GM23338 (cell line): ENCODE results near the gene WNT11. TPM values are rescaled to one million over a fixed set of nuclear protein-coding genes. Genes with fewer than 3 reads are reported as not detected.

ENCODE experiments used
- ATAC-seq: fragments of 200-7000 bp; cut with Tn5 transposase; 3 replicates; pipeline ENCODE4 v1.9.1; 2020
- DNase-seq: peaks from one replicate; pipeline ENCODE4 v3.0.0-alpha.2; 2015; ENCODE audit warnings: low spot score
- H2AFZ ChIP-seq: fragments of 200-600 bp; sonication (generic); 2 replicates; pipeline ENCODE4 v1.8.0; 2016; ENCODE audit warnings: antibody characterized with exemption, mild to moderate bottlenecking, moderate library complexity
- H3F3A ChIP-seq: fragments of 200-600 bp; sonication (generic); replicated peaks from 2 replicates; pipeline ENCODE4 v1.8.0; 2017; ENCODE audit warnings: antibody characterized with exemption, mixed run types, low read depth
- H3K27ac ChIP-seq: fragments of 200-600 bp; sonication (generic); 2 replicates; pipeline ENCODE4 v1.6.1; 2016; ENCODE audit warnings: low read depth
- H3K27me3 ChIP-seq: fragments of 200-600 bp; sonication (generic); 2 replicates; pipeline ENCODE4 v1.8.0; 2016; ENCODE audit warnings: mild to moderate bottlenecking, mixed run types, moderate library complexity; ENCODE audit not compliant: insufficient read depth
- H3K36me3 ChIP-seq: fragments of 200-600 bp; sonication (generic); 2 replicates; pipeline ENCODE4 v1.8.0; 2016; ENCODE audit warnings: mild to moderate bottlenecking; ENCODE audit not compliant: insufficient read depth
- H3K4me1 ChIP-seq: fragments of 200-600 bp; sonication (generic); 2 replicates; pipeline ENCODE4 v1.8.0; 2016; ENCODE audit warnings: mild to moderate bottlenecking, moderate library complexity; ENCODE audit not compliant: insufficient read depth
- H3K4me2 ChIP-seq: fragments of 200-600 bp; sonication (generic); 2 replicates; pipeline ENCODE4 v1.7.1; 2017; ENCODE audit warnings: mixed run types
- H3K4me3 ChIP-seq: fragments of 200-600 bp; sonication (generic); 2 replicates; pipeline ENCODE4 v1.6.1; 2016; ENCODE audit warnings: mixed run types
- H3K79me2 ChIP-seq: fragments of 200-600 bp; sonication (generic); replicated peaks from 2 replicates; pipeline ENCODE4 v1.8.0; 2017; ENCODE audit warnings: mild to moderate bottlenecking; ENCODE audit not compliant: insufficient read depth
- H3K9me2 ChIP-seq: fragments of 200-600 bp; sonication (generic); 2 replicates; pipeline ENCODE4 v1.8.0; 2017; ENCODE audit not compliant: insufficient read depth
- H4K20me1 ChIP-seq: fragments of 200-600 bp; sonication (generic); replicated peaks from 2 replicates; pipeline ENCODE4 v1.8.0; 2017; ENCODE audit warnings: mild to moderate bottlenecking; ENCODE audit not compliant: insufficient read depth
- H3K27ac Mint-ChIP-seq: 2 replicates; pipeline ENCODE4 v1.8.0; 2020; ENCODE audit warnings: inconsistent platforms, mild to moderate bottlenecking, moderate library complexity, mixed read lengths
- H3K27me3 Mint-ChIP-seq: 3 replicates; pipeline ENCODE4 v1.8.0; 2022; ENCODE audit warnings: low read depth, mild to moderate bottlenecking, moderate library complexity, mixed read lengths, inconsistent platforms; ENCODE audit not compliant: insufficient read depth, poor library complexity
- H3K36me3 Mint-ChIP-seq: 3 replicates; pipeline ENCODE4 v1.8.0; 2021; ENCODE audit warnings: low read depth, mild to moderate bottlenecking, inconsistent platforms, moderate library complexity, mixed read lengths
- H3K4me1 Mint-ChIP-seq: 3 replicates; pipeline ENCODE4 v1.8.0; 2020; ENCODE audit warnings: mild to moderate bottlenecking, inconsistent platforms, mixed read lengths
- H3K4me3 Mint-ChIP-seq: 3 replicates; pipeline ENCODE4 v1.8.0; 2021; ENCODE audit warnings: moderate library complexity, mild to moderate bottlenecking, inconsistent platforms, mixed read lengths
- H3K9me3 Mint-ChIP-seq: 3 replicates; pipeline ENCODE4 v1.8.0; 2020; ENCODE audit warnings: moderate library complexity, mild to moderate bottlenecking, inconsistent platforms, mixed read lengths
- CREB1 ChIP-seq: fragments of 250-450 bp; sonication (Bioruptor Pico); IDR thresholded peaks from 2 replicates; pipeline ENCODE4 v1.5.0; 2020; ENCODE audit warnings: low read depth, mild to moderate bottlenecking, moderate library complexity
- EZH2phosphoT487 ChIP-seq: fragments of 200-600 bp; sonication (generic); IDR thresholded peaks from one replicate; pipeline ENCODE4 v1.8.1; 2018; ENCODE audit warnings: antibody characterized with exemption; ENCODE audit not compliant: unreplicated experiment
- NANOG ChIP-seq: IDR thresholded peaks from 2 replicates; pipeline ENCODE4 v1.6.1; 2016; ENCODE audit warnings: antibody characterized with exemption, borderline replicate concordance
- POLR2AphosphoS5 ChIP-seq: IDR thresholded peaks from 2 replicates; pipeline ENCODE4 v1.6.1; 2016; ENCODE audit warnings: antibody characterized with exemption, low read depth
- STAT1 ChIP-seq: IDR thresholded peaks from one replicate; pipeline ENCODE4 v1.6.1; 2016; ENCODE audit warnings: antibody characterized with exemption; ENCODE audit not compliant: unreplicated experiment
- polyA plus RNA-seq: library from polyadenylated mRNA; unstranded; fragments of >200 nt; fragmentation: Nextera tagmentation; extraction: Ambion mirVana; gene quantifications from 2 replicates; pipeline ENCODE4 v1.2.1, GENCODE V29; 2016
- total RNA-seq: library from RNA; depleted of rRNA; stranded (reverse); fragments of >200 nt; shearing (Covaris generic); gene quantifications from 2 replicates; pipeline ENCODE4 v1.2.3, GENCODE V29; 2014
- TF ChIP-seq, protein P1 (sequence below): fragments of 250-450 bp; sonication (Bioruptor Pico); IDR thresholded peaks from 2 replicates; pipeline ENCODE4 v1.5.0; 2020; ENCODE audit warnings: mild to moderate bottlenecking, moderate library complexity
- TF ChIP-seq, protein P2 (sequence below): IDR thresholded peaks from one replicate; pipeline ENCODE4 v1.6.1; 2018; ENCODE audit warnings: antibody characterized with exemption; ENCODE audit not compliant: unreplicated experiment

Gene WNT11
- total and polyA plus RNA-seq, 2 experiments from 2014 or later = 0.44 to 0.56 TPM

DNA sequence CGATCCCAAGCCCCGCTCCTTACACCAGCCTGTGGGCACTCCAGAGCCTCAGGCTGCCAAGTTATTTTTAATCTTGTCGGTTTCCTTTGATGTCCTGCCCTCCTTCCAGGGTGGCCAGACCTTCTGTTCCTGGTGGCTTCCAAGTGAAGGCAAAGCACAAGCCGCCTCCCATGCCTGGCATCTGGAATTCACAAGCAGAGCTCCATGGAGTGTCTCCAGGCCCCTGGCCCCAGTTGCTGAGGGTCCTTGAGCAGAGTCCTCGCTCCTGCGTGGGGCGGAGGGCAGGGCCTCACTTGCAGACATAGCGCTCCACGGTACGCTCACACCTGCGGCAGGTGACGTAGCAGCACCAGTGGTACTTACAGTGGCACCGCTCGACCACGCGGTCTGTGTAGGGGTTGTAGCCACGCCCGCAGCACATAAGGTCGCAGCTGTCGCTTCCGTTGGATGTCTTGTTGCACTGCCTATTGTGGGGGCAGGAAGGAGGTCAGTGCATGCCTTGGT lies 19.5 kb downstream of the WNT11 start:
- DNase-seq (no peak), ATAC-seq (no peak)
- Histone ChIP-seq H3F3A (no peaks in the 10 kb centered on the region), H3K27ac (no peak overlapping the region), H3K4me1 (0 out of 2 replicates have a peak, but pooled peaks cover 3% of the 10 kb centered on the region), H3K36me3 (no peaks in the 10 kb centered on the region), H4K20me1 (no peaks in the 10 kb centered on the region), H3K9me2 (no peaks in the 10 kb centered on the region), H3K27me3 (no peaks in the 10 kb centered on the region), H3K4me3 (no peak overlapping the region), H2AFZ (no peak overlapping the region), H3K4me2 (no peak overlapping the region), H3K79me2 (no peaks in the 10 kb centered on the region)
- Mint-ChIP-seq H3K36me3 (no peaks in the 10 kb centered on the region), H3K27me3 (peaks cover 7% of the 10 kb centered on the region), H3K4me1 (peaks cover 4% of the 10 kb centered on the region; the same call in 2 of the 3 replicates), H3K4me3 (no peak overlapping the region), H3K27ac (no peak overlapping the region), H3K9me3 (no peaks in the 10 kb centered on the region; the same call in 2 of the 3 replicates)
- TF ChIP-seq EZH2phosphoT487 = no peak
- TF ChIP-seq STAT1 = no peak
- TF ChIP-seq, protein P1, sequence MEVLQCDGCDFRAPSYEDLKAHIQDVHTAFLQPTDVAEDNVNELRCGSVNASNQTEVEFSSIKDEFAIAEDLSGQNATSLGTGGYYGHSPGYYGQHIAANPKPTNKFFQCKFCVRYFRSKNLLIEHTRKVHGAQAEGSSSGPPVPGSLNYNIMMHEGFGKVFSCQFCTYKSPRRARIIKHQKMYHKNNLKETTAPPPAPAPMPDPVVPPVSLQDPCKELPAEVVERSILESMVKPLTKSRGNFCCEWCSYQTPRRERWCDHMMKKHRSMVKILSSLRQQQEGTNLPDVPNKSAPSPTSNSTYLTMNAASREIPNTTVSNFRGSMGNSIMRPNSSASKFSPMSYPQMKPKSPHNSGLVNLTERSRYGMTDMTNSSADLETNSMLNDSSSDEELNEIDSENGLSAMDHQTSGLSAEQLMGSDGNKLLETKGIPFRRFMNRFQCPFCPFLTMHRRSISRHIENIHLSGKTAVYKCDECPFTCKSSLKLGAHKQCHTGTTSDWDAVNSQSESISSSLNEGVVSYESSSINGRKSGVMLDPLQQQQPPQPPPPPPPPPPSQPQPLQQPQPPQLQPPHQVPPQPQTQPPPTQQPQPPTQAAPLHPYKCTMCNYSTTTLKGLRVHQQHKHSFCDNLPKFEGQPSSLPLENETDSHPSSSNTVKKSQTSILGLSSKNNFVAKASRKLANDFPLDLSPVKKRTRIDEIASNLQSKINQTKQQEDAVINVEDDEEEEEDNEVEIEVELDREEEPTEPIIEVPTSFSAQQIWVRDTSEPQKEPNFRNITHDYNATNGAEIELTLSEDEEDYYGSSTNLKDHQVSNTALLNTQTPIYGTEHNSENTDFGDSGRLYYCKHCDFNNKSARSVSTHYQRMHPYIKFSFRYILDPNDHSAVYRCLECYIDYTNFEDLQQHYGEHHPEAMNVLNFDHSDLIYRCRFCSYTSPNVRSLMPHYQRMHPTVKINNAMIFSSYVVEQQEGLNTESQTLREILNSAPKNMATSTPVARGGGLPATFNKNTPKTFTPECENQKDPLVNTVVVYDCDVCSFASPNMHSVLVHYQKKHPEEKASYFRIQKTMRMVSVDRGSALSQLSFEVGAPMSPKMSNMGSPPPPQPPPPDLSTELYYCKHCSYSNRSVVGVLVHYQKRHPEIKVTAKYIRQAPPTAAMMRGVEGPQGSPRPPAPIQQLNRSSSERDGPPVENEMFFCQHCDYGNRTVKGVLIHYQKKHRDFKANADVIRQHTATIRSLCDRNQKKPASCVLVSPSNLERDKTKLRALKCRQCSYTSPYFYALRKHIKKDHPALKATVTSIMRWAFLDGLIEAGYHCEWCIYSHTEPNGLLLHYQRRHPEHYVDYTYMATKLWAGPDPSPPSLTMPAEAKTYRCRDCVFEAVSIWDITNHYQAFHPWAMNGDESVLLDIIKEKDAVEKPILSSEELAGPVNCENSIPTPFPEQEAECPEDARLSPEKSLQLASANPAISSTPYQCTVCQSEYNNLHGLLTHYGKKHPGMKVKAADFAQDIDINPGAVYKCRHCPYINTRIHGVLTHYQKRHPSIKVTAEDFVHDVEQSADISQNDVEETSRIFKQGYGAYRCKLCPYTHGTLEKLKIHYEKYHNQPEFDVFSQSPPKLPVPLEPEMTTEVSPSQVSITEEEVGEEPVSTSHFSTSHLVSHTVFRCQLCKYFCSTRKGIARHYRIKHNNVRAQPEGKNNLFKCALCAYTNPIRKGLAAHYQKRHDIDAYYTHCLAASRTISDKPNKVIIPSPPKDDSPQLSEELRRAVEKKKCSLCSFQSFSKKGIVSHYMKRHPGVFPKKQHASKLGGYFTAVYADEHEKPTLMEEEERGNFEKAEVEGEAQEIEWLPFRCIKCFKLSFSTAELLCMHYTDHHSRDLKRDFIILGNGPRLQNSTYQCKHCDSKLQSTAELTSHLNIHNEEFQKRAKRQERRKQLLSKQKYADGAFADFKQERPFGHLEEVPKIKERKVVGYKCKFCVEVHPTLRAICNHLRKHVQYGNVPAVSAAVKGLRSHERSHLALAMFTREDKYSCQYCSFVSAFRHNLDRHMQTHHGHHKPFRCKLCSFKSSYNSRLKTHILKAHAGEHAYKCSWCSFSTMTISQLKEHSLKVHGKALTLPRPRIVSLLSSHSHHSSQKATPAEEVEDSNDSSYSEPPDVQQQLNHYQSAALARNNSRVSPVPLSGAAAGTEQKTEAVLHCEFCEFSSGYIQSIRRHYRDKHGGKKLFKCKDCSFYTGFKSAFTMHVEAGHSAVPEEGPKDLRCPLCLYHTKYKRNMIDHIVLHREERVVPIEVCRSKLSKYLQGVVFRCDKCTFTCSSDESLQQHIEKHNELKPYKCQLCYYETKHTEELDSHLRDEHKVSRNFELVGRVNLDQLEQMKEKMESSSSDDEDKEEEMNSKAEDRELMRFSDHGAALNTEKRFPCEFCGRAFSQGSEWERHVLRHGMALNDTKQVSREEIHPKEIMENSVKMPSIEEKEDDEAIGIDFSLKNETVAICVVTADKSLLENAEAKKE = no peak
- no peak for TF ChIP-seq CREB1 (CRISPR knock-in tag)
- TF ChIP-seq POLR2AphosphoS5 = no peak
- no peak for TF ChIP-seq NANOG
- TF ChIP-seq, protein P2, sequence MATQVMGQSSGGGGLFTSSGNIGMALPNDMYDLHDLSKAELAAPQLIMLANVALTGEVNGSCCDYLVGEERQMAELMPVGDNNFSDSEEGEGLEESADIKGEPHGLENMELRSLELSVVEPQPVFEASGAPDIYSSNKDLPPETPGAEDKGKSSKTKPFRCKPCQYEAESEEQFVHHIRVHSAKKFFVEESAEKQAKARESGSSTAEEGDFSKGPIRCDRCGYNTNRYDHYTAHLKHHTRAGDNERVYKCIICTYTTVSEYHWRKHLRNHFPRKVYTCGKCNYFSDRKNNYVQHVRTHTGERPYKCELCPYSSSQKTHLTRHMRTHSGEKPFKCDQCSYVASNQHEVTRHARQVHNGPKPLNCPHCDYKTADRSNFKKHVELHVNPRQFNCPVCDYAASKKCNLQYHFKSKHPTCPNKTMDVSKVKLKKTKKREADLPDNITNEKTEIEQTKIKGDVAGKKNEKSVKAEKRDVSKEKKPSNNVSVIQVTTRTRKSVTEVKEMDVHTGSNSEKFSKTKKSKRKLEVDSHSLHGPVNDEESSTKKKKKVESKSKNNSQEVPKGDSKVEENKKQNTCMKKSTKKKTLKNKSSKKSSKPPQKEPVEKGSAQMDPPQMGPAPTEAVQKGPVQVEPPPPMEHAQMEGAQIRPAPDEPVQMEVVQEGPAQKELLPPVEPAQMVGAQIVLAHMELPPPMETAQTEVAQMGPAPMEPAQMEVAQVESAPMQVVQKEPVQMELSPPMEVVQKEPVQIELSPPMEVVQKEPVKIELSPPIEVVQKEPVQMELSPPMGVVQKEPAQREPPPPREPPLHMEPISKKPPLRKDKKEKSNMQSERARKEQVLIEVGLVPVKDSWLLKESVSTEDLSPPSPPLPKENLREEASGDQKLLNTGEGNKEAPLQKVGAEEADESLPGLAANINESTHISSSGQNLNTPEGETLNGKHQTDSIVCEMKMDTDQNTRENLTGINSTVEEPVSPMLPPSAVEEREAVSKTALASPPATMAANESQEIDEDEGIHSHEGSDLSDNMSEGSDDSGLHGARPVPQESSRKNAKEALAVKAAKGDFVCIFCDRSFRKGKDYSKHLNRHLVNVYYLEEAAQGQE = no peak
